HG03457 (cell line): Measurements from ENCODE around the gene IGFBP5.

Source experiments
- ATAC-seq: cut with Tn5 transposase; IDR thresholded peaks from one replicate; pipeline ENCODE4 v1.9.1; 2021; ENCODE audit warnings: moderate number of reproducible peaks; ENCODE audit not compliant: unreplicated experiment

The IGFBP5 gene

DNA sequence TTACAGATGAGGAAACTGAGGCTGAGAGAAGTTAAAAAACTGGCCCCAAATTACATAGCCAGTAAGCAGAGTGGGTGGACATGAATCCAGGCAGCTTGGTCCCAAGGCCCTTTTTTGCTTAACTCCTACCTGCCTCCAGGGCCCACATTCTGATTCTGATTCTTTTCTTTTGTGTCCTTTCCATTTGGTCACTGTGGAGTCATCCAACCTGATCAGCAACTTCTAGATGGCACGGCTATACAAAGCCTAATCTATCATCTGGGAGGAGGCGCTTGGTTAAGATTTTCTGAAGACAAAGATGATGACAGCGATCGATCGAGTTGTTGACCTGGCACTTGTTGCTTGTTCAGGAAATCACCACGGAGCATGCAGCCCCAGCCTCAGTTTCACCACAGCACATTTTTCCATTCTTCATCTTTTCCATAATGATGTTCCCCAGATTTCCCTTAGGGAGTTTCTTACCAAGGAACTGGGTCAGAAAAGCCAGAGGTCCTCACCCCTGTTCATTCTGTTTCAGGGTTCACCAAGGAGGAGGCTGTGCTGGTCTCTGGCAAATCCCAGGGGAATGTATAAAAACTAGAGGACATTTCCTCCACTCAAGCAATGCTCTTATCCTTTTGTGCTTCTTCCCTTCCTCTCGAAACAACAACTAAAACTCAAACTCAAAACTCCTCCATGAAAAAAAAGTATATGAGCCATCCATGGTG lies 69.0 kb downstream of the IGFBP5 start:
- ATAC-seq: no peak

DNA sequence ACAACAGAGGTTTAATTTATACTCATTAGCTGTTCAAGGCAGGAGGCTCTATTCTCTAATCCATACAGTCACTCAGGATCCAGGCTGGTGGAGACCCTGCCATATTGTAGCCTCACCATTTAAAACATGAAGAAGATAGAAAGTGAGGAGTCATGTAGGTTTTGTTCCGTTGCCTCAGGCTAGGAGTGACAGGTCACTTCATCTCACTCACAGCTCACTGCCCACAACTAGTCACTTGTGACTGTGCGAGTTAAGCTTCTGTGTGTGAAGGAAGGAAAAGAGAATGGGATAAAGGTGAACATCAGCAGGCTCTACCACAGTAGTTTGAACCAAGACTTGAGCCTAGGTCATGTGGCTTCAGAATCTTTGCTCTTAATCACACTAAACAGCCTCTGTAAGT lies 71.1 kb downstream of the IGFBP5 start:
- ATAC-seq: no peak

- ATAC-seq: no peak
These were observed 72.8 kb downstream of the IGFBP5 start for GRCh38 chr2:216622526-216622925.
